Measurements from ENCODE around the gene BTG4. TPM values are rescaled to one million over a fixed set of nuclear protein-coding genes. Genes with fewer than 3 reads are reported as not detected.

Gene BTG4
- total and polyA plus RNA-seq, 2 experiments from 2014 or later = 0.21 to 0.31 TPM

DNA sequence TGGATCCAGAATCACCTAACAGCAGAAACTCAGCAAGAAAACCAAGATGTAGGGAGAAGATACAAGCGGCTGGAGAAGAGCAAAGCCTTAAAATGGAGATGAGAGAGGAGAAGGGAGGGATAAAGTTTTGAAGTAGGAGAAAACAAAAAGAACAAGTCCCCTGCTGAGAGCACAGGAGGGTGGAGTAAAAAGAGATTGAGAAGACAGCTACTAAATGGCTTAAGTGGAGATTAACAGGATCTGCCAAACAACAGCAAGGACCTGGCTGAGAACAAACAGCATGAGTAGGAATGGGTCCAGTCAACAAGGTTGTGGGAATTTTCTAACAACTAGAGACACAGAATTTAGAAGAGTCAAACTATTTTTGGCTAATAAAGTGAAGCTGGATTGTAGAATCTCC, 18.1 kb downstream of the BTG4 start:
- no peaks in the 10 kb centered on the region for H3K9me3 Mint-ChIP-seq
- Histone ChIP-seq H3K36me3 (ENCODE audit: insufficient read depth) (no peaks in the 10 kb centered on the region), H3K27me3 (ENCODE audit: insufficient read depth) (no peaks in the 10 kb centered on the region), H3K27ac (ENCODE audit: low read depth) (no peak overlapping the region), H3K9me2 (ENCODE audit: insufficient read depth) (peaks cover 4% of the 10 kb centered on the region; the same call in 1 of the 2 replicates), H3K4me1 (ENCODE audit: insufficient read depth) (no peaks in the 10 kb centered on the region), H4K20me1 (replicated peaks; ENCODE audit: insufficient read depth) (no peaks in the 10 kb centered on the region), H3K4me2 (no peak overlapping the region), H3K79me2 (replicated peaks; ENCODE audit: insufficient read depth) (no peaks in the 10 kb centered on the region), H2AFZ (peak overlapping the region; percentile 81; the same call in 1 of the 2 replicates), H3K4me3 (no peak overlapping the region), H3F3A (replicated peaks; ENCODE audit: low read depth) (no peaks in the 10 kb centered on the region)
- H3K36me3 Mint-ChIP-seq (ENCODE audit: low read depth) = no peaks in the 10 kb centered on the region
- TF ChIP-seq, protein P1, sequence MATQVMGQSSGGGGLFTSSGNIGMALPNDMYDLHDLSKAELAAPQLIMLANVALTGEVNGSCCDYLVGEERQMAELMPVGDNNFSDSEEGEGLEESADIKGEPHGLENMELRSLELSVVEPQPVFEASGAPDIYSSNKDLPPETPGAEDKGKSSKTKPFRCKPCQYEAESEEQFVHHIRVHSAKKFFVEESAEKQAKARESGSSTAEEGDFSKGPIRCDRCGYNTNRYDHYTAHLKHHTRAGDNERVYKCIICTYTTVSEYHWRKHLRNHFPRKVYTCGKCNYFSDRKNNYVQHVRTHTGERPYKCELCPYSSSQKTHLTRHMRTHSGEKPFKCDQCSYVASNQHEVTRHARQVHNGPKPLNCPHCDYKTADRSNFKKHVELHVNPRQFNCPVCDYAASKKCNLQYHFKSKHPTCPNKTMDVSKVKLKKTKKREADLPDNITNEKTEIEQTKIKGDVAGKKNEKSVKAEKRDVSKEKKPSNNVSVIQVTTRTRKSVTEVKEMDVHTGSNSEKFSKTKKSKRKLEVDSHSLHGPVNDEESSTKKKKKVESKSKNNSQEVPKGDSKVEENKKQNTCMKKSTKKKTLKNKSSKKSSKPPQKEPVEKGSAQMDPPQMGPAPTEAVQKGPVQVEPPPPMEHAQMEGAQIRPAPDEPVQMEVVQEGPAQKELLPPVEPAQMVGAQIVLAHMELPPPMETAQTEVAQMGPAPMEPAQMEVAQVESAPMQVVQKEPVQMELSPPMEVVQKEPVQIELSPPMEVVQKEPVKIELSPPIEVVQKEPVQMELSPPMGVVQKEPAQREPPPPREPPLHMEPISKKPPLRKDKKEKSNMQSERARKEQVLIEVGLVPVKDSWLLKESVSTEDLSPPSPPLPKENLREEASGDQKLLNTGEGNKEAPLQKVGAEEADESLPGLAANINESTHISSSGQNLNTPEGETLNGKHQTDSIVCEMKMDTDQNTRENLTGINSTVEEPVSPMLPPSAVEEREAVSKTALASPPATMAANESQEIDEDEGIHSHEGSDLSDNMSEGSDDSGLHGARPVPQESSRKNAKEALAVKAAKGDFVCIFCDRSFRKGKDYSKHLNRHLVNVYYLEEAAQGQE (IDR thresholded peaks at IDR 0.05; ENCODE audit: unreplicated experiment) = no peak
- TF ChIP-seq EZH2phosphoT487 (IDR thresholded peaks at IDR 0.05; ENCODE audit: unreplicated experiment) = no peak
- TF ChIP-seq CREB1 (CRISPR knock-in tag; IDR thresholded peaks at IDR 0.05; ENCODE audit: low read depth) = no peak
- no peak for TF ChIP-seq EZH2 (IDR thresholded peaks at IDR 0.05; ENCODE audit: low read depth, unreplicated experiment)
- TF ChIP-seq, protein P2, sequence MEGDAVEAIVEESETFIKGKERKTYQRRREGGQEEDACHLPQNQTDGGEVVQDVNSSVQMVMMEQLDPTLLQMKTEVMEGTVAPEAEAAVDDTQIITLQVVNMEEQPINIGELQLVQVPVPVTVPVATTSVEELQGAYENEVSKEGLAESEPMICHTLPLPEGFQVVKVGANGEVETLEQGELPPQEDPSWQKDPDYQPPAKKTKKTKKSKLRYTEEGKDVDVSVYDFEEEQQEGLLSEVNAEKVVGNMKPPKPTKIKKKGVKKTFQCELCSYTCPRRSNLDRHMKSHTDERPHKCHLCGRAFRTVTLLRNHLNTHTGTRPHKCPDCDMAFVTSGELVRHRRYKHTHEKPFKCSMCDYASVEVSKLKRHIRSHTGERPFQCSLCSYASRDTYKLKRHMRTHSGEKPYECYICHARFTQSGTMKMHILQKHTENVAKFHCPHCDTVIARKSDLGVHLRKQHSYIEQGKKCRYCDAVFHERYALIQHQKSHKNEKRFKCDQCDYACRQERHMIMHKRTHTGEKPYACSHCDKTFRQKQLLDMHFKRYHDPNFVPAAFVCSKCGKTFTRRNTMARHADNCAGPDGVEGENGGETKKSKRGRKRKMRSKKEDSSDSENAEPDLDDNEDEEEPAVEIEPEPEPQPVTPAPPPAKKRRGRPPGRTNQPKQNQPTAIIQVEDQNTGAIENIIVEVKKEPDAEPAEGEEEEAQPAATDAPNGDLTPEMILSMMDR (conservative IDR thresholded peaks at IDR 0.05; ENCODE audit: low read depth in 2 of 2) = no peak
- no peak for TF ChIP-seq ZNF331 (CRISPR knock-in tag; IDR thresholded peaks at IDR 0.05; ENCODE audit: low read depth)
- TF ChIP-seq, protein P3, sequence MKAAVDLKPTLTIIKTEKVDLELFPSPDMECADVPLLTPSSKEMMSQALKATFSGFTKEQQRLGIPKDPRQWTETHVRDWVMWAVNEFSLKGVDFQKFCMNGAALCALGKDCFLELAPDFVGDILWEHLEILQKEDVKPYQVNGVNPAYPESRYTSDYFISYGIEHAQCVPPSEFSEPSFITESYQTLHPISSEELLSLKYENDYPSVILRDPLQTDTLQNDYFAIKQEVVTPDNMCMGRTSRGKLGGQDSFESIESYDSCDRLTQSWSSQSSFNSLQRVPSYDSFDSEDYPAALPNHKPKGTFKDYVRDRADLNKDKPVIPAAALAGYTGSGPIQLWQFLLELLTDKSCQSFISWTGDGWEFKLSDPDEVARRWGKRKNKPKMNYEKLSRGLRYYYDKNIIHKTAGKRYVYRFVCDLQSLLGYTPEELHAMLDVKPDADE (IDR thresholded peaks at IDR 0.05) = no peak
- no peak for TF ChIP-seq ZNF114 (CRISPR knock-in tag; IDR thresholded peaks at IDR 0.05)
- no peak for TF ChIP-seq NANOG (IDR thresholded peaks at IDR 0.05; ENCODE audit: borderline replicate concordance)
- TF ChIP-seq JUNB (IDR thresholded peaks at IDR 0.05; ENCODE audit: unreplicated experiment) = no peak
- no peak for TF ChIP-seq STAT1 (IDR thresholded peaks at IDR 0.05; ENCODE audit: unreplicated experiment)
- TF ChIP-seq POLR2AphosphoS5 (IDR thresholded peaks at IDR 0.05; ENCODE audit: low read depth) = no peak
- TF ChIP-seq, protein P4, sequence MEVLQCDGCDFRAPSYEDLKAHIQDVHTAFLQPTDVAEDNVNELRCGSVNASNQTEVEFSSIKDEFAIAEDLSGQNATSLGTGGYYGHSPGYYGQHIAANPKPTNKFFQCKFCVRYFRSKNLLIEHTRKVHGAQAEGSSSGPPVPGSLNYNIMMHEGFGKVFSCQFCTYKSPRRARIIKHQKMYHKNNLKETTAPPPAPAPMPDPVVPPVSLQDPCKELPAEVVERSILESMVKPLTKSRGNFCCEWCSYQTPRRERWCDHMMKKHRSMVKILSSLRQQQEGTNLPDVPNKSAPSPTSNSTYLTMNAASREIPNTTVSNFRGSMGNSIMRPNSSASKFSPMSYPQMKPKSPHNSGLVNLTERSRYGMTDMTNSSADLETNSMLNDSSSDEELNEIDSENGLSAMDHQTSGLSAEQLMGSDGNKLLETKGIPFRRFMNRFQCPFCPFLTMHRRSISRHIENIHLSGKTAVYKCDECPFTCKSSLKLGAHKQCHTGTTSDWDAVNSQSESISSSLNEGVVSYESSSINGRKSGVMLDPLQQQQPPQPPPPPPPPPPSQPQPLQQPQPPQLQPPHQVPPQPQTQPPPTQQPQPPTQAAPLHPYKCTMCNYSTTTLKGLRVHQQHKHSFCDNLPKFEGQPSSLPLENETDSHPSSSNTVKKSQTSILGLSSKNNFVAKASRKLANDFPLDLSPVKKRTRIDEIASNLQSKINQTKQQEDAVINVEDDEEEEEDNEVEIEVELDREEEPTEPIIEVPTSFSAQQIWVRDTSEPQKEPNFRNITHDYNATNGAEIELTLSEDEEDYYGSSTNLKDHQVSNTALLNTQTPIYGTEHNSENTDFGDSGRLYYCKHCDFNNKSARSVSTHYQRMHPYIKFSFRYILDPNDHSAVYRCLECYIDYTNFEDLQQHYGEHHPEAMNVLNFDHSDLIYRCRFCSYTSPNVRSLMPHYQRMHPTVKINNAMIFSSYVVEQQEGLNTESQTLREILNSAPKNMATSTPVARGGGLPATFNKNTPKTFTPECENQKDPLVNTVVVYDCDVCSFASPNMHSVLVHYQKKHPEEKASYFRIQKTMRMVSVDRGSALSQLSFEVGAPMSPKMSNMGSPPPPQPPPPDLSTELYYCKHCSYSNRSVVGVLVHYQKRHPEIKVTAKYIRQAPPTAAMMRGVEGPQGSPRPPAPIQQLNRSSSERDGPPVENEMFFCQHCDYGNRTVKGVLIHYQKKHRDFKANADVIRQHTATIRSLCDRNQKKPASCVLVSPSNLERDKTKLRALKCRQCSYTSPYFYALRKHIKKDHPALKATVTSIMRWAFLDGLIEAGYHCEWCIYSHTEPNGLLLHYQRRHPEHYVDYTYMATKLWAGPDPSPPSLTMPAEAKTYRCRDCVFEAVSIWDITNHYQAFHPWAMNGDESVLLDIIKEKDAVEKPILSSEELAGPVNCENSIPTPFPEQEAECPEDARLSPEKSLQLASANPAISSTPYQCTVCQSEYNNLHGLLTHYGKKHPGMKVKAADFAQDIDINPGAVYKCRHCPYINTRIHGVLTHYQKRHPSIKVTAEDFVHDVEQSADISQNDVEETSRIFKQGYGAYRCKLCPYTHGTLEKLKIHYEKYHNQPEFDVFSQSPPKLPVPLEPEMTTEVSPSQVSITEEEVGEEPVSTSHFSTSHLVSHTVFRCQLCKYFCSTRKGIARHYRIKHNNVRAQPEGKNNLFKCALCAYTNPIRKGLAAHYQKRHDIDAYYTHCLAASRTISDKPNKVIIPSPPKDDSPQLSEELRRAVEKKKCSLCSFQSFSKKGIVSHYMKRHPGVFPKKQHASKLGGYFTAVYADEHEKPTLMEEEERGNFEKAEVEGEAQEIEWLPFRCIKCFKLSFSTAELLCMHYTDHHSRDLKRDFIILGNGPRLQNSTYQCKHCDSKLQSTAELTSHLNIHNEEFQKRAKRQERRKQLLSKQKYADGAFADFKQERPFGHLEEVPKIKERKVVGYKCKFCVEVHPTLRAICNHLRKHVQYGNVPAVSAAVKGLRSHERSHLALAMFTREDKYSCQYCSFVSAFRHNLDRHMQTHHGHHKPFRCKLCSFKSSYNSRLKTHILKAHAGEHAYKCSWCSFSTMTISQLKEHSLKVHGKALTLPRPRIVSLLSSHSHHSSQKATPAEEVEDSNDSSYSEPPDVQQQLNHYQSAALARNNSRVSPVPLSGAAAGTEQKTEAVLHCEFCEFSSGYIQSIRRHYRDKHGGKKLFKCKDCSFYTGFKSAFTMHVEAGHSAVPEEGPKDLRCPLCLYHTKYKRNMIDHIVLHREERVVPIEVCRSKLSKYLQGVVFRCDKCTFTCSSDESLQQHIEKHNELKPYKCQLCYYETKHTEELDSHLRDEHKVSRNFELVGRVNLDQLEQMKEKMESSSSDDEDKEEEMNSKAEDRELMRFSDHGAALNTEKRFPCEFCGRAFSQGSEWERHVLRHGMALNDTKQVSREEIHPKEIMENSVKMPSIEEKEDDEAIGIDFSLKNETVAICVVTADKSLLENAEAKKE (CRISPR knock-in tag; IDR thresholded peaks at IDR 0.05) = no peak
- H3K4me1 Mint-ChIP-seq = peaks cover 11% of the 10 kb centered on the region; the same call in 2 of the 3 replicates
- DNase-seq (ENCODE audit: low spot score) = no peak
- no peak overlapping the region; the same call in 1 of the 2 replicates for H3K27ac Mint-ChIP-seq
- H3K4me3 Mint-ChIP-seq = no peak overlapping the region
- ATAC-seq = peak; percentile 58
- peaks cover 7% of the 10 kb centered on the region for H3K27me3 Mint-ChIP-seq (ENCODE audit: insufficient read depth, low read depth, poor library complexity)

All from GM23338 (cell line).